Heart right ventricle (tissue), 16 donors: ENCODE results near the gene REST. TPM values are rescaled to one million over a fixed set of nuclear protein-coding genes. Genes with fewer than 3 reads are reported as not detected.

Experiments used
- ATAC-seq, 8 donors: fragments of 200-7000 bp; cut with Tn5 transposase; one replicate each; pipeline ENCODE4 v1.9.1; 2020; ENCODE audit warnings: mild to moderate bottlenecking in 8 of 8, moderate library complexity in 8 of 8, moderate number of reproducible peaks in 1 of 8
- DNase-seq, 2 donors: peaks; one replicate each; pipeline ENCODE4 v3.0.0-alpha.2; 2020
- H3K27ac ChIP-seq, 10 donors: fragments of 200-600 bp; sonication (generic) in 2 of 10; one replicate each; pipeline versions ENCODE4 v1.5.0 to v1.8.0; 2020 to 2022; ENCODE audit warnings: mild to moderate bottlenecking in 3 of 10
- H3K27me3 ChIP-seq, 7 donors: fragments of 200-600 bp; one replicate each; pipeline ENCODE4 v1.8.0; 2021 to 2022; ENCODE audit warnings: mild to moderate bottlenecking in 2 of 7
- H3K36me3 ChIP-seq, 9 donors: fragments of 200-600 bp; sonication (generic) in 1 of 9; one replicate each; pipeline versions ENCODE4 v1.5.0 to v1.8.0; 2020 to 2022; ENCODE audit warnings: mild to moderate bottlenecking in 2 of 9
- H3K4me1 ChIP-seq, 9 donors: fragments of 200-600 bp; sonication (generic) in 1 of 9; one replicate each; pipeline versions ENCODE4 v1.5.0 to v1.8.0; 2020 to 2022; ENCODE audit warnings: mild to moderate bottlenecking in 4 of 9
- H3K4me3 ChIP-seq, 10 donors: fragments of 200-600 bp; sonication (generic) in 2 of 10; one replicate each; pipeline versions ENCODE4 v1.5.0 to v1.8.0; 2020 to 2022; ENCODE audit warnings: mild to moderate bottlenecking in 7 of 10, moderate library complexity in 2 of 10
- H3K9me3 ChIP-seq, 11 donors: fragments of 200-600 bp in 10 of 11; sonication (generic) in 2 of 11; one replicate each; pipeline versions ENCODE4 v1.5.0 to v1.8.0; 2013 to 2022; ENCODE audit warnings: mild to moderate bottlenecking in 2 of 11, control low read depth in 1 of 11, moderate library complexity in 1 of 11
- WGBS, 2 donors: extraction: QIAGEN DNeasy Blood & Tissue Kit; methylation state at CpG; one replicate each; pipeline ENCODE4 v1.1.7; 2013; ENCODE audit warnings: inconsistent platforms in 1 of 2; 5-methylcytosine and 5-hydroxymethylcytosine counted together
- intact Hi-C, 10 donors: fragments of 100-400 bp; cut with DNase I; formaldehyde crosslinking; loops; one replicate each; pipeline versions ENCODE4 v1.11.1 to v1.14.2; 2022
- polyA plus RNA-seq, 2 donors: library from polyadenylated mRNA; stranded (reverse); fragments of 200-250 nt; gene quantifications; one replicate each; pipeline ENCODE4 v1.2.3, GENCODE V29; 2013
- total RNA-seq, 10 donors: library from RNA; stranded (reverse); fragmentation: NEBNext Ultra II Directional in 3 of 10; extraction: Animal tissue kit (Norgen Biotek cat#: 25700) in 3 of 10; gene quantifications; one replicate each; pipeline versions ENCODE4 v1.2.1 to v1.2.4, GENCODE V29; 2021 to 2023
- TF ChIP-seq, protein P1 (sequence below), 9 donors: fragments of 200-600 bp; sonication (generic) in 2 of 9; IDR thresholded peaks; one replicate each; pipeline versions ENCODE4 v1.5.0 to v1.8.0; 2021 to 2022; ENCODE audit warnings: antibody characterized with exemption in 9 of 9, mild to moderate bottlenecking in 5 of 9, moderate library complexity in 1 of 9
- donor health status: Arrhythmogenic right ventricular cardiomyopathy.
- donor health status: ischemic (EF 13 %, LVEDD 7.1; RV severe dilation, severe dysfunction).
- donor health status: healthy with polysubstance abuse.
- donor health status: DM: no; HTN: yes; CAD: no.
- donor health status: DM: no; HTN: no; CAD: no.
- donor health status: ischemic (EF 25% LVEDD 6.9; RV normal size, moderate dysfunction).
- donor health status: ischemic (EF 25% LVEDD 5.7; RV mildly dilated, moderate dysfunction).
- donor health status: healthy.
- donor health status: DM: yes; HTN: yes; CAD: no.
- donor health status: Ischemic cardiomyopathy.
- donor health status: ischemic (EF 35%, LVEDD 5.7; RV mildly dilated, moderate dysfunction).
- donor health status: nonischemic (EF 11% LVEDD 7.7; RV severe dilation, severe dysfunction).
- donor health status: DM: yes; HTN: yes; CAD: no.
- donor health status: PGD.
- donor health status: ischemic (EF 29% LVEDD 5.4; RV normal size, mild dysfunction).
- donor health status: nonischemic (EF 23%, LVEDD 6.1; RV moderate dilation, normal function).

REST gene
- total and polyA plus RNA-seq, 12 donors: 3.3 to 36.8 (median 28.2) TPM

DNA sequence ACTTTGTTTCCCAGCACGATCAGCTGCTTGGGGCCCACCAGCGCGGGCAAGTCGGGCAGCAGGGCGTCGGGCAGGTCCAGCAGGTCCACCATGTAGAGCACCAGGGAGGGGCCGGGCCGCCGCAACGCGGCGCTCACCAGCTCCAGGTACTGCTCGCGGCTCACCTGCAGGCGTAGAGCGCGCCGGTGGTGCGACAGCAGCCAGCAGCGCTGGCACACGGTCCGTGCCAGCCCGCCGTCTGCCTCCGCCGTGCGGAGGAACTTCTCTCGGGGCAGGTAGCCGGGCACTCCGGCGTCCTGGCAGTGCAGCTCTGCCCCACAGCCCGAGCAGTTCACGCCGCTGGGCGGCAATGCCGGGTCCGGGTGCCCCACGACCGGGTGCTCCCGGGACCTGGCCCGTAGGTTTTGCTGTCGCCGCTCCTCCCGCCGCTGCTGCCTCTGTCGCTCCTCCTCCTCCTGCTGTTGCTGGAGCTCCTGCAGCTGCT is 69.2 kb downstream of the REST start:
- 0 to 1% methylated on average over 46 of the region's 46 CpGs for WGBS, 2 donors
- DNase-seq: peak in 1 of 2 donors; percentile 48
- TF ChIP-seq, protein P1, sequence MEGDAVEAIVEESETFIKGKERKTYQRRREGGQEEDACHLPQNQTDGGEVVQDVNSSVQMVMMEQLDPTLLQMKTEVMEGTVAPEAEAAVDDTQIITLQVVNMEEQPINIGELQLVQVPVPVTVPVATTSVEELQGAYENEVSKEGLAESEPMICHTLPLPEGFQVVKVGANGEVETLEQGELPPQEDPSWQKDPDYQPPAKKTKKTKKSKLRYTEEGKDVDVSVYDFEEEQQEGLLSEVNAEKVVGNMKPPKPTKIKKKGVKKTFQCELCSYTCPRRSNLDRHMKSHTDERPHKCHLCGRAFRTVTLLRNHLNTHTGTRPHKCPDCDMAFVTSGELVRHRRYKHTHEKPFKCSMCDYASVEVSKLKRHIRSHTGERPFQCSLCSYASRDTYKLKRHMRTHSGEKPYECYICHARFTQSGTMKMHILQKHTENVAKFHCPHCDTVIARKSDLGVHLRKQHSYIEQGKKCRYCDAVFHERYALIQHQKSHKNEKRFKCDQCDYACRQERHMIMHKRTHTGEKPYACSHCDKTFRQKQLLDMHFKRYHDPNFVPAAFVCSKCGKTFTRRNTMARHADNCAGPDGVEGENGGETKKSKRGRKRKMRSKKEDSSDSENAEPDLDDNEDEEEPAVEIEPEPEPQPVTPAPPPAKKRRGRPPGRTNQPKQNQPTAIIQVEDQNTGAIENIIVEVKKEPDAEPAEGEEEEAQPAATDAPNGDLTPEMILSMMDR (IDR thresholded peaks at IDR 0.05): peak in 3 of 9 donors; percentile 6 to 33 (median 18)

DNA sequence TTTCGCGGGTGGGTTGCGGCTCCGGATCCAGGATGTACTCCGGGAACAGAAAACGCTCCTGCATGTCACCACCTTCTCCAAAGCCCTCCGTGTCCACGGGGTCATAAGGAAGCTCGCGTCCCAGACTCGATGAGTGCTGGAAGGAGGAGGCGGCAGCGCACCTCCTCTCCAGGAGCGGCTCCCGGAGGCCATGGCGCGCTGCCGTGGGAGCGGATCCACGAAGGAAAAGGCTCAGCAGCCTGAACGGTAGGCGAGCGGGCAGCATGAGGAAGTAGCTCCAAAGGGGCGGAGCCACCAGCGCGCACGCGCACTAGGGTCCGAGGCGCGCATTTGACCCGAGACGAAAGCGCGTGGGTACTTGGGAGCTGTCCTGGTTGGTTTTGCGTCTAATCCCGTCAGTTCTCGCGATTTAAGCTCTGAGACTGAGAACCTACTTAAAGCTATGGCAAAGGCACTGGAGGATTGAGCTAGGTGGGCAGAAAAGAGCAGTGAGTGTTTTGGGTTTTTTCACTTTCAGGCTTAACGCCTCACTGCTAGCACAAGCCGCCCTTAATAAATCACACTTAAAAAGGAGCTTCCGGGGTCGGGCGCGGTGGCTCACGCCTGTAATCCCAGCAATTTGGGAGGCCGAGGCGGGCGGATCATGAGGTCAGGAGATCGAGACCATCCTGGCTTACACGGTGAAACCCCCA is 69.8 kb downstream of the REST start, which contains the start of gene NOA1:
TSS of gene NOA1 (minus strand) at position 286 of the 692 bp plus-strand sequence. CDS start at position 265, 21 bp downstream.
- Histone ChIP-seq H3K9me3 (peaks cover 0 to 16% (median 12%) of the 10 kb centered on the region in 11 donors), H3K27me3 (no peaks in the 10 kb centered on the region), H3K4me1 (peaks cover 0 to 63% (median 53%) of the 10 kb centered on the region in 9 donors), H3K4me3 (peak within 1 kb of the TSS; percentile 69 to 98 (median 83)), H3K27ac (peak within 1 kb of the TSS; percentile 68 to 94 (median 89)), H3K36me3 (peaks cover 0 to 43% (median 16%) of the 10 kb centered on the region in 9 donors)
- ATAC-seq (peak; percentile 91 to 95 (median 93)), DNase-seq (peak; percentile 98)
- WGBS, 2 donors: 0% methylated on average over 51 of the region's 51 CpGs
- intact Hi-C loops: loop anchor here in 5 of 10 donors (5.0 to 10.0 kb wide), 5 partner anchors 65 to 540 kb away; partner anchors contain the start of genes REST (in 4 of the 5), IGFBP7 (in 2 of the 5), PAICS (in 1 of the 5) and PPAT (in 1 of the 5)
- TF ChIP-seq, protein P1 (IDR thresholded peaks at IDR 0.05): no peak

More for the DNA sequence above, 69.2 kb downstream of the REST start:
- peak; percentile 5 to 65 (median 16) for ATAC-seq
- Histone ChIP-seq H3K9me3 (peaks cover 0 to 20% (median 13%) of the 10 kb centered on the region in 11 donors), H3K36me3 (peaks cover 0 to 45% (median 22%) of the 10 kb centered on the region in 9 donors), H3K27me3 (no peaks in the 10 kb centered on the region), H3K4me1 (peaks cover 0 to 57% (median 47%) of the 10 kb centered on the region in 9 donors), H3K27ac (peak overlapping the region; percentile 68 to 94 (median 89)), H3K4me3 (peak overlapping the region; percentile 69 to 98 (median 83))
- intact Hi-C loops: loop anchor here in 5 of 10 donors (5.0 to 10.0 kb wide), 5 partner anchors 65 to 540 kb away; partner anchors contain the start of genes REST (in 4 of the 5), IGFBP7 (in 2 of the 5), PAICS (in 1 of the 5) and PPAT (in 1 of the 5)

DNA sequence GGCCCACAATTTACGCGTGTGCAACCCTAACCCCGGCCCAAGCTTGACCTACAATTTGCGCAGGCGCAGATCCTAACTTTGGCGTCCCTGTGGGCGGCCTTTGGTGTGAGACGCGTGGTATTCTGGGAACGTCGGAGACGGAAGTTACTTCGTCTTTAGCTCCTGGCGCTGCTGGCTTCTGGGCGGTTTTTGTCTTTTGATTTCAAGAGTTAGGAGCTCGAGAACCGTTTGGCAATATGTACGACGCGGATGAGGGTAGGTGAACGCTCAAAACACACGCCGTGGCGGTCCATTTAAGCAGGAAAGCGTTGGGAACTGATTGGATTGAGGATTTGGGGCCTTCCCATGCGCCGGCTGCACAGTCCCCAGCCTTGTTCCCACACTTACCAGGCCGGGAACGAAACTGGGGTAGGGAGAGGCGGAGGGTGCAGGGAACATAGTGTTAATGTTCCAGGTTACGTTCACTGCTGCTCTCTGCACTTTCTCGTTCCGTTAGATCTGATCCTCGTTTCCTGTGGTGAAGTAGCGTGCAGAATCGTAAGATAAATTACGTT is 71.1 kb downstream of the REST start, which contains the start of gene POLR2B:
TSS of gene POLR2B (plus strand) at position 147 of the 554 bp plus-strand sequence. CDS start at position 237, 90 bp downstream.
- TF ChIP-seq, protein P1 (IDR thresholded peaks at IDR 0.05): no peak
- peaks cover 0 to 70% (median 62%) of the 10 kb centered on the region in 9 donors for H3K4me1 ChIP-seq
- intact Hi-C loops: loop anchor here in 5 of 10 donors (5.0 to 10.0 kb wide), 5 partner anchors 67 to 542 kb away; partner anchors contain the start of genes REST (in 4 of the 5), IGFBP7 (in 2 of the 5), PAICS (in 1 of the 5) and PPAT (in 1 of the 5)

More for the DNA sequence above, 71.1 kb downstream of the REST start, which contains the start of gene POLR2B:
- H3K27ac ChIP-seq: peak within 1 kb of the TSS; percentile 68 to 94 (median 89)
- H3K4me3 ChIP-seq: peak within 1 kb of the TSS; percentile 69 to 98 (median 83)
- DNase-seq (peak; percentile 94 to 96), ATAC-seq (peak; percentile 77 to 96 (median 91))
- H3K27me3 ChIP-seq: no peaks in the 10 kb centered on the region
- peaks cover 0 to 4% (median 0%) of the 10 kb centered on the region in 11 donors for H3K9me3 ChIP-seq
- peaks cover 0 to 29% (median 2%) of the 10 kb centered on the region in 9 donors for H3K36me3 ChIP-seq
- WGBS, 2 donors: 1% methylated on average over 37 of the region's 37 CpGs
